Right renal cortex interstitium (tissue), 3 donors: ENCODE data around the gene EIF4EBP2. TPM values are rescaled to one million over a fixed set of nuclear protein-coding genes. Genes with fewer than 3 reads are reported as not detected.

ENCODE experiments used
- DNase-seq, 3 donors: peaks; one replicate each; pipeline ENCODE4 v3.0.0-alpha.2; 2013; ENCODE audit warnings: low read depth in 3 of 3, low spot score in 2 of 3
- polyA plus RNA-seq, 3 donors: library from polyadenylated mRNA; unstranded; fragments of 120-200 nt; gene quantifications; one replicate each; pipeline ENCODE4 v1.2.1, GENCODE V29; 2013; ENCODE audit not compliant: insufficient read length in 3 of 3

EIF4EBP2 gene
- polyA plus RNA-seq, 3 donors: 81.9 to 88.8 (median 86.9) TPM

- no peak for DNase-seq
Measured at GRCh38 chr10:70458329-70459060, 54.5 kb downstream of the EIF4EBP2 start.

GRCh38 chr10:70459061-70459773 is 55.3 kb downstream of the EIF4EBP2 start:
- DNase-seq: no peak

- DNase-seq: no peak
Measured at GRCh38 chr10:70459774-70460490, 56.0 kb downstream of the EIF4EBP2 start.

GRCh38 chr10:70461397-70462348 is 57.7 kb downstream of the EIF4EBP2 start:
- no peak for DNase-seq

GRCh38 chr10:70462349-70462984 is 58.5 kb downstream of the EIF4EBP2 start:
- DNase-seq: no peak

GRCh38 chr10:70465278-70465677 is 61.3 kb downstream of the EIF4EBP2 start:
- no peak for DNase-seq

GRCh38 chr10:70465832-70466231 is 61.9 kb downstream of the EIF4EBP2 start:
- DNase-seq: no peak

GRCh38 chr10:70466951-70467350 is 63.0 kb downstream of the EIF4EBP2 start:
- no peak for DNase-seq

GRCh38 chr10:70472799-70473454 is 69.0 kb downstream of the EIF4EBP2 start:
- no peak for DNase-seq

GRCh38 chr10:70474780-70475179 is 70.8 kb downstream of the EIF4EBP2 start:
- DNase-seq: no peak

- no peak for DNase-seq
Measured at GRCh38 chr10:70475661-70476060, 71.7 kb downstream of the EIF4EBP2 start.

GRCh38 chr10:70476249-70477035 is 72.5 kb downstream of the EIF4EBP2 start:
- DNase-seq: no peak

GRCh38 chr10:70477661-70478162 is 73.8 kb downstream of the EIF4EBP2 start:
- no peak for DNase-seq

Other genes starting within 250 kb of the EIF4EBP2 start
- 100 to 1,000 TPM; 115 to 123 (median 119) TPM for gene SAR1A, start 233.6 kb upstream of the EIF4EBP2 start, polyA plus RNA-seq
- gene PPA1, start 170.7 kb upstream of the EIF4EBP2 start, polyA plus RNA-seq: 100 to 1,000 TPM in 2 of 3 donors, 10 to 100 TPM in 1; 99.4 to 112 (median 103) TPM
- gene NPFFR1, start 120.1 kb upstream of the EIF4EBP2 start, polyA plus RNA-seq: under 1 TPM; 0.12 to 0.15 (median 0.13) TPM
- 10 to 100 TPM in 2 of 3 donors, 1 to 10 TPM in 1; 9.0 to 10.8 (median 10.4) TPM for gene LRRC20, start 21.5 kb upstream of the EIF4EBP2 start, polyA plus RNA-seq
- under 1 TPM; 0.26 to 0.38 (median 0.33) TPM for gene NODAL, start 37.5 kb downstream of the EIF4EBP2 start, polyA plus RNA-seq
- gene PALD1, start 74.6 kb downstream of the EIF4EBP2 start, polyA plus RNA-seq: 10 to 100 TPM in 1 of 3 donors, 1 to 10 TPM in 2; 9.6 to 10.6 (median 9.7) TPM
- gene PRF1, start 198.6 kb downstream of the EIF4EBP2 start, polyA plus RNA-seq: under 1 TPM; 0.72 to 0.82 (median 0.79) TPM